Measurements from ENCODE around the gene RMI2.

RMI2 gene

GRCh38 chr16:11313493-11314308 lies 31.6 kb upstream of the RMI2 start:
- ATAC-seq, result no peak

GRCh38 chr16:11314309-11314894 lies 30.9 kb upstream of the RMI2 start:
- no peak for ATAC-seq

More at GRCh38 chr16:11313493-11314308, 31.6 kb upstream of the RMI2 start:
- TF ChIP-seq TCF4 (CRISPR knock-in tag; IDR thresholded peaks at IDR 0.05; ENCODE audit: borderline replicate concordance), result no peak
- no peak for TF ChIP-seq TOX (CRISPR knock-in tag; IDR thresholded peaks at IDR 0.05; ENCODE audit: borderline replicate concordance)
- TF ChIP-seq SNAI2 (CRISPR knock-in tag; IDR thresholded peaks at IDR 0.05), result no peak
- TF ChIP-seq ZFP3 (CRISPR knock-in tag; IDR thresholded peaks at IDR 0.05), result no peak
- no peak for TF ChIP-seq CSDC2 (CRISPR knock-in tag; IDR thresholded peaks at IDR 0.05)
- TF ChIP-seq PATZ1 (CRISPR knock-in tag; IDR thresholded peaks at IDR 0.05; ENCODE audit: borderline replicate concordance), result no peak
- no peak for TF ChIP-seq BACH2 (CRISPR knock-in tag; IDR thresholded peaks at IDR 0.05; ENCODE audit: borderline replicate concordance)
- no peak for TF ChIP-seq GLIS3 (CRISPR knock-in tag; IDR thresholded peaks at IDR 0.05)
- TF ChIP-seq OSR1 (CRISPR knock-in tag; IDR thresholded peaks at IDR 0.05), result no peak
- TF ChIP-seq ZNF565 (CRISPR knock-in tag; conservative IDR thresholded peaks at IDR 0.05; ENCODE audit: low read depth), result no peak

More at GRCh38 chr16:11314309-11314894, 30.9 kb upstream of the RMI2 start:
- TF ChIP-seq ZFP3 (CRISPR knock-in tag; IDR thresholded peaks at IDR 0.05), result no peak
- TF ChIP-seq ZNF565 (CRISPR knock-in tag; conservative IDR thresholded peaks at IDR 0.05; ENCODE audit: low read depth), result no peak
- TF ChIP-seq PATZ1 (CRISPR knock-in tag; IDR thresholded peaks at IDR 0.05; ENCODE audit: borderline replicate concordance), result no peak
- no peak for TF ChIP-seq RARB (CRISPR knock-in tag; IDR thresholded peaks at IDR 0.05)
- no peak for TF ChIP-seq ARNTL (CRISPR knock-in tag; IDR thresholded peaks at IDR 0.05; ENCODE audit: borderline replicate concordance, low read depth)
- TF ChIP-seq TOX (CRISPR knock-in tag; IDR thresholded peaks at IDR 0.05; ENCODE audit: borderline replicate concordance), result no peak
- TF ChIP-seq ZNF8 (CRISPR knock-in tag; IDR thresholded peaks at IDR 0.05), result no peak
- no peak for TF ChIP-seq BACH2 (CRISPR knock-in tag; IDR thresholded peaks at IDR 0.05; ENCODE audit: borderline replicate concordance)
- TF ChIP-seq ZNF70 (CRISPR knock-in tag; IDR thresholded peaks at IDR 0.05), result no peak
- TF ChIP-seq TCF4 (CRISPR knock-in tag; IDR thresholded peaks at IDR 0.05; ENCODE audit: borderline replicate concordance), result no peak
- TF ChIP-seq CSRNP3 (CRISPR knock-in tag; IDR thresholded peaks at IDR 0.05), result no peak
- no peak for TF ChIP-seq ISL1 (CRISPR knock-in tag; IDR thresholded peaks at IDR 0.05)
- TF ChIP-seq OSR1 (CRISPR knock-in tag; IDR thresholded peaks at IDR 0.05), result no peak
- TF ChIP-seq SNAI2 (CRISPR knock-in tag; IDR thresholded peaks at IDR 0.05), result no peak
- TF ChIP-seq POU6F1 (CRISPR knock-in tag; IDR thresholded peaks at IDR 0.05; ENCODE audit: borderline replicate concordance, low read depth), result no peak
- no peak for TF ChIP-seq ZC3H10 (CRISPR knock-in tag; IDR thresholded peaks at IDR 0.05)
- no peak for TF ChIP-seq ESRRG (CRISPR knock-in tag; IDR thresholded peaks at IDR 0.05)
- no peak for TF ChIP-seq CSDC2 (CRISPR knock-in tag; IDR thresholded peaks at IDR 0.05)
- TF ChIP-seq GLIS3 (CRISPR knock-in tag; IDR thresholded peaks at IDR 0.05), result no peak
- TF ChIP-seq PPARA (CRISPR knock-in tag; IDR thresholded peaks at IDR 0.05; ENCODE audit: borderline replicate concordance), result no peak

Measured in SK-N-SH treated with all-trans-retinoic acid at 6 μM for 48 hours (cell line).